ENCODE results near the gene B3GNT3. TPM values are rescaled to one million over a fixed set of nuclear protein-coding genes. Genes with fewer than 3 reads are reported as not detected.

B3GNT3 gene
- total and polyA plus RNA-seq, 9 of the 15 experiments (the other 6 are each of a cell fraction or from before 2014, with no cell fraction given): 0.06 to 0.11 (median 0.07) TPM; not detected in 6

GRCh38 chr19:17859533-17860330, 64.8 kb downstream of the B3GNT3 start, which contains the start of gene RPL18A (continued):
- no peak for TF ChIP-seq IRF1 (CRISPR knock-in tag; IDR thresholded peaks at IDR 0.05; ENCODE audit: borderline replicate concordance)
- no peak for TF ChIP-seq SMARCA4 (IDR thresholded peaks at IDR 0.05)
- peak; percentile 96 for TF ChIP-seq PHF8 (IDR thresholded peaks at IDR 0.05; ENCODE audit: borderline replicate concordance, low read length)
- TF ChIP-seq ZNF146 (CRISPR knock-in tag; IDR thresholded peaks at IDR 0.05; ENCODE audit: unreplicated experiment): no peak
- TF ChIP-seq, protein P1, sequence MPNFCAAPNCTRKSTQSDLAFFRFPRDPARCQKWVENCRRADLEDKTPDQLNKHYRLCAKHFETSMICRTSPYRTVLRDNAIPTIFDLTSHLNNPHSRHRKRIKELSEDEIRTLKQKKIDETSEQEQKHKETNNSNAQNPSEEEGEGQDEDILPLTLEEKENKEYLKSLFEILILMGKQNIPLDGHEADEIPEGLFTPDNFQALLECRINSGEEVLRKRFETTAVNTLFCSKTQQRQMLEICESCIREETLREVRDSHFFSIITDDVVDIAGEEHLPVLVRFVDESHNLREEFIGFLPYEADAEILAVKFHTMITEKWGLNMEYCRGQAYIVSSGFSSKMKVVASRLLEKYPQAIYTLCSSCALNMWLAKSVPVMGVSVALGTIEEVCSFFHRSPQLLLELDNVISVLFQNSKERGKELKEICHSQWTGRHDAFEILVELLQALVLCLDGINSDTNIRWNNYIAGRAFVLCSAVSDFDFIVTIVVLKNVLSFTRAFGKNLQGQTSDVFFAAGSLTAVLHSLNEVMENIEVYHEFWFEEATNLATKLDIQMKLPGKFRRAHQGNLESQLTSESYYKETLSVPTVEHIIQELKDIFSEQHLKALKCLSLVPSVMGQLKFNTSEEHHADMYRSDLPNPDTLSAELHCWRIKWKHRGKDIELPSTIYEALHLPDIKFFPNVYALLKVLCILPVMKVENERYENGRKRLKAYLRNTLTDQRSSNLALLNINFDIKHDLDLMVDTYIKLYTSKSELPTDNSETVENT (CRISPR knock-in tag; IDR thresholded peaks at IDR 0.05): peak; percentile 86
- TF ChIP-seq THRAP3 (IDR thresholded peaks at IDR 0.05; ENCODE audit: borderline replicate concordance): no peak
- no peak for TF ChIP-seq SREBF1 (IDR thresholded peaks at IDR 0.05; ENCODE audit: borderline replicate concordance, low read depth, low read length)
- TF ChIP-seq POLR2A (conservative IDR thresholded peaks at IDR 0.05): peak; percentile 99
- TF ChIP-seq, protein P2, sequence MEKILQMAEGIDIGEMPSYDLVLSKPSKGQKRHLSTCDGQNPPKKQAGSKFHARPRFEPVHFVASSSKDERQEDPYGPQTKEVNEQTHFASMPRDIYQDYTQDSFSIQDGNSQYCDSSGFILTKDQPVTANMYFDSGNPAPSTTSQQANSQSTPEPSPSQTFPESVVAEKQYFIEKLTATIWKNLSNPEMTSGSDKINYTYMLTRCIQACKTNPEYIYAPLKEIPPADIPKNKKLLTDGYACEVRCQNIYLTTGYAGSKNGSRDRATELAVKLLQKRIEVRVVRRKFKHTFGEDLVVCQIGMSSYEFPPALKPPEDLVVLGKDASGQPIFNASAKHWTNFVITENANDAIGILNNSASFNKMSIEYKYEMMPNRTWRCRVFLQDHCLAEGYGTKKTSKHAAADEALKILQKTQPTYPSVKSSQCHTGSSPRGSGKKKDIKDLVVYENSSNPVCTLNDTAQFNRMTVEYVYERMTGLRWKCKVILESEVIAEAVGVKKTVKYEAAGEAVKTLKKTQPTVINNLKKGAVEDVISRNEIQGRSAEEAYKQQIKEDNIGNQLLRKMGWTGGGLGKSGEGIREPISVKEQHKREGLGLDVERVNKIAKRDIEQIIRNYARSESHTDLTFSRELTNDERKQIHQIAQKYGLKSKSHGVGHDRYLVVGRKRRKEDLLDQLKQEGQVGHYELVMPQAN (IDR thresholded peaks at IDR 0.05; ENCODE audit: borderline replicate concordance): peak; percentile 95
- TF ChIP-seq CBFB (CRISPR knock-in tag; IDR thresholded peaks at IDR 0.05): peak; percentile 62
- TF ChIP-seq, protein P3, sequence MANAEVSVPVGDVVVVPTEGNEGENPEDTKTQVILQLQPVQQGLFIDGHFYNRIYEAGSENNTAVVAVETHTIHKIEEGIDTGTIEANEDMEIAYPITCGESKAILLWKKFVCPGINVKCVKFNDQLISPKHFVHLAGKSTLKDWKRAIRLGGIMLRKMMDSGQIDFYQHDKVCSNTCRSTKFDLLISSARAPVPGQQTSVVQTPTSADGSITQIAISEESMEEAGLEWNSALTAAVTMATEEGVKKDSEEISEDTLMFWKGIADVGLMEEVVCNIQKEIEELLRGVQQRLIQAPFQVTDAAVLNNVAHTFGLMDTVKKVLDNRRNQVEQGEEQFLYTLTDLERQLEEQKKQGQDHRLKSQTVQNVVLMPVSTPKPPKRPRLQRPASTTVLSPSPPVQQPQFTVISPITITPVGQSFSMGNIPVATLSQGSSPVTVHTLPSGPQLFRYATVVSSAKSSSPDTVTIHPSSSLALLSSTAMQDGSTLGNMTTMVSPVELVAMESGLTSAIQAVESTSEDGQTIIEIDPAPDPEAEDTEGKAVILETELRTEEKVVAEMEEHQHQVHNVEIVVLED (CRISPR knock-in tag; IDR thresholded peaks at IDR 0.05): peak; percentile 67; the same call in 1 of the 2 replicates
- no peak for TF ChIP-seq BMI1 (IDR thresholded peaks at IDR 0.05; ENCODE audit: low read length)
- TF ChIP-seq ZNF75A (CRISPR knock-in tag; IDR thresholded peaks at IDR 0.05): no peak
- TF ChIP-seq ZNF274 (IDR thresholded peaks at IDR 0.05; ENCODE audit: borderline replicate concordance, low read depth, low read length): no peak
- TF ChIP-seq TAL1 (IDR thresholded peaks at IDR 0.05): no peak
- TF ChIP-seq, protein P4, sequence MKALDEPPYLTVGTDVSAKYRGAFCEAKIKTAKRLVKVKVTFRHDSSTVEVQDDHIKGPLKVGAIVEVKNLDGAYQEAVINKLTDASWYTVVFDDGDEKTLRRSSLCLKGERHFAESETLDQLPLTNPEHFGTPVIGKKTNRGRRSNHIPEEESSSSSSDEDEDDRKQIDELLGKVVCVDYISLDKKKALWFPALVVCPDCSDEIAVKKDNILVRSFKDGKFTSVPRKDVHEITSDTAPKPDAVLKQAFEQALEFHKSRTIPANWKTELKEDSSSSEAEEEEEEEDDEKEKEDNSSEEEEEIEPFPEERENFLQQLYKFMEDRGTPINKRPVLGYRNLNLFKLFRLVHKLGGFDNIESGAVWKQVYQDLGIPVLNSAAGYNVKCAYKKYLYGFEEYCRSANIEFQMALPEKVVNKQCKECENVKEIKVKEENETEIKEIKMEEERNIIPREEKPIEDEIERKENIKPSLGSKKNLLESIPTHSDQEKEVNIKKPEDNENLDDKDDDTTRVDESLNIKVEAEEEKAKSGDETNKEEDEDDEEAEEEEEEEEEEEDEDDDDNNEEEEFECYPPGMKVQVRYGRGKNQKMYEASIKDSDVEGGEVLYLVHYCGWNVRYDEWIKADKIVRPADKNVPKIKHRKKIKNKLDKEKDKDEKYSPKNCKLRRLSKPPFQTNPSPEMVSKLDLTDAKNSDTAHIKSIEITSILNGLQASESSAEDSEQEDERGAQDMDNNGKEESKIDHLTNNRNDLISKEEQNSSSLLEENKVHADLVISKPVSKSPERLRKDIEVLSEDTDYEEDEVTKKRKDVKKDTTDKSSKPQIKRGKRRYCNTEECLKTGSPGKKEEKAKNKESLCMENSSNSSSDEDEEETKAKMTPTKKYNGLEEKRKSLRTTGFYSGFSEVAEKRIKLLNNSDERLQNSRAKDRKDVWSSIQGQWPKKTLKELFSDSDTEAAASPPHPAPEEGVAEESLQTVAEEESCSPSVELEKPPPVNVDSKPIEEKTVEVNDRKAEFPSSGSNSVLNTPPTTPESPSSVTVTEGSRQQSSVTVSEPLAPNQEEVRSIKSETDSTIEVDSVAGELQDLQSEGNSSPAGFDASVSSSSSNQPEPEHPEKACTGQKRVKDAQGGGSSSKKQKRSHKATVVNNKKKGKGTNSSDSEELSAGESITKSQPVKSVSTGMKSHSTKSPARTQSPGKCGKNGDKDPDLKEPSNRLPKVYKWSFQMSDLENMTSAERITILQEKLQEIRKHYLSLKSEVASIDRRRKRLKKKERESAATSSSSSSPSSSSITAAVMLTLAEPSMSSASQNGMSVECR (CRISPR knock-in tag; IDR thresholded peaks at IDR 0.05): peak; percentile 78; the same call in 1 of the 2 replicates
- 0 out of 2 replicates have a peak, but pooled peaks have one; percentile 34 for TF ChIP-seq GTF2A2 (tag; IDR thresholded peaks at IDR 0.05)

Measured in K562 (cell line).